ENCODE measurements around the gene ERG28. TPM values are rescaled to one million over a fixed set of nuclear protein-coding genes. Genes with fewer than 3 reads are reported as not detected.

Gene ERG28
- total and polyA plus RNA-seq, 2 of the 13 experiments (the other 11 are each of a cell fraction or from before 2014, with no cell fraction given): 27.3 to 32.3 TPM

DNA sequence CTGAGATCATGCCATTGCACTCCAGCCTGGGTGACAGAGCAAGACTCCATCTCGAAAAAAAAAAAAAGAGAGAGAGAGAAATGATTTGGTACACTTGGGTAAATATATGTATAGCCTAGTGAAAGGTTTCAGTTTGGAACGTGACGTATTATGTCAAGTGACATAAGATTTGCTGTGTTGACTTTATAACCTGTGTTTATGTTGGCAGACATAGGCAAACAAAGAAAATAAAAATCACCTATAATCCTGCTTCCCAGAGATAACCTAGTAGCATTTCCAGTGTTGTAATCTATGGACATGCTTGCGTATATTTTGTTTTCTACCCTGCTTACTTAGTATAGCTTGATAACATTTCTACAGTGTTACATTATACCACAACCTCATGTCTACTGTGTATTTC, 16.7 kb downstream of the ERG28 start (continued):
- TF ChIP-seq, protein P1, sequence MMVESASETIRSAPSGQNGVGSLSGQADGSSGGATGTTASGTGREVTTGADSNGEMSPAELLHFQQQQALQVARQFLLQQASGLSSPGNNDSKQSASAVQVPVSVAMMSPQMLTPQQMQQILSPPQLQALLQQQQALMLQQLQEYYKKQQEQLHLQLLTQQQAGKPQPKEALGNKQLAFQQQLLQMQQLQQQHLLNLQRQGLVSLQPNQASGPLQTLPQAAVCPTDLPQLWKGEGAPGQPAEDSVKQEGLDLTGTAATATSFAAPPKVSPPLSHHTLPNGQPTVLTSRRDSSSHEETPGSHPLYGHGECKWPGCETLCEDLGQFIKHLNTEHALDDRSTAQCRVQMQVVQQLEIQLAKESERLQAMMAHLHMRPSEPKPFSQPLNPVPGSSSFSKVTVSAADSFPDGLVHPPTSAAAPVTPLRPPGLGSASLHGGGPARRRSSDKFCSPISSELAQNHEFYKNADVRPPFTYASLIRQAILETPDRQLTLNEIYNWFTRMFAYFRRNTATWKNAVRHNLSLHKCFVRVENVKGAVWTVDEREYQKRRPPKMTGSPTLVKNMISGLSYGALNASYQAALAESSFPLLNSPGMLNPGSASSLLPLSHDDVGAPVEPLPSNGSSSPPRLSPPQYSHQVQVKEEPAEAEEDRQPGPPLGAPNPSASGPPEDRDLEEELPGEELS (CRISPR knock-in tag; IDR thresholded peaks at IDR 0.05): no peak
- TF ChIP-seq SMARCC2 (IDR thresholded peaks at IDR 0.05) (no peak), PHB2 (IDR thresholded peaks at IDR 0.05; ENCODE audit: partially characterized antibody) (no peak), SOX6 (IDR thresholded peaks at IDR 0.05) (no peak), SOX6 (CRISPR knock-in tag; IDR thresholded peaks at IDR 0.05) (peak; percentile 48; the same call in 1 of the 2 replicates), ZNF567 (CRISPR knock-in tag; IDR thresholded peaks at IDR 0.05; ENCODE audit: borderline replicate concordance) (no peak), ZNF788 (CRISPR knock-in tag; IDR thresholded peaks at IDR 0.05; ENCODE audit: borderline replicate concordance) (no peak), PRMT3 (CRISPR knock-in tag; IDR thresholded peaks at IDR 0.05; ENCODE audit: borderline replicate concordance, low read depth) (no peak), HDAC2 (CRISPR knock-in tag; IDR thresholded peaks at IDR 0.05) (0 out of 2 replicates have a peak, but pooled peaks have one; percentile 16), CAMTA2 (CRISPR knock-in tag; IDR thresholded peaks at IDR 0.05; ENCODE audit: borderline replicate concordance) (no peak), HOXA7 (CRISPR knock-in tag; IDR thresholded peaks at IDR 0.05) (no peak), ZNF256 (CRISPR knock-in tag; conservative IDR thresholded peaks at IDR 0.05) (no peak)
- TF ChIP-seq, protein P2, sequence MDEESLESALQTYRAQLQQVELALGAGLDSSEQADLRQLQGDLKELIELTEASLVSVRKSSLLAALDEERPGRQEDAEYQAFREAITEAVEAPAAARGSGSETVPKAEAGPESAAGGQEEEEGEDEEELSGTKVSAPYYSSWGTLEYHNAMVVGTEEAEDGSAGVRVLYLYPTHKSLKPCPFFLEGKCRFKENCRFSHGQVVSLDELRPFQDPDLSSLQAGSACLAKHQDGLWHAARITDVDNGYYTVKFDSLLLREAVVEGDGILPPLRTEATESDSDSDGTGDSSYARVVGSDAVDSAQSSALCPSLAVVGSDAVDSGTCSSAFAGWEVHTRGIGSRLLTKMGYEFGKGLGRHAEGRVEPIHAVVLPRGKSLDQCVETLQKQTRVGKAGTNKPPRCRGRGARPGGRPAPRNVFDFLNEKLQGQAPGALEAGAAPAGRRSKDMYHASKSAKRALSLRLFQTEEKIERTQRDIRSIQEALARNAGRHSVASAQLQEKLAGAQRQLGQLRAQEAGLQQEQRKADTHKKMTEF (CRISPR knock-in tag; IDR thresholded peaks at IDR 0.05): peak; percentile 30; the same call in 1 of the 2 replicates
- TF ChIP-seq, protein P3, sequence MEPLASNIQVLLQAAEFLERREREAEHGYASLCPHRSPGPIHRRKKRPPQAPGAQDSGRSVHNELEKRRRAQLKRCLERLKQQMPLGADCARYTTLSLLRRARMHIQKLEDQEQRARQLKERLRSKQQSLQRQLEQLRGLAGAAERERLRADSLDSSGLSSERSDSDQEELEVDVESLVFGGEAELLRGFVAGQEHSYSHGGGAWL (CRISPR knock-in tag; IDR thresholded peaks at IDR 0.05): no peak
- TF ChIP-seq, protein P4, sequence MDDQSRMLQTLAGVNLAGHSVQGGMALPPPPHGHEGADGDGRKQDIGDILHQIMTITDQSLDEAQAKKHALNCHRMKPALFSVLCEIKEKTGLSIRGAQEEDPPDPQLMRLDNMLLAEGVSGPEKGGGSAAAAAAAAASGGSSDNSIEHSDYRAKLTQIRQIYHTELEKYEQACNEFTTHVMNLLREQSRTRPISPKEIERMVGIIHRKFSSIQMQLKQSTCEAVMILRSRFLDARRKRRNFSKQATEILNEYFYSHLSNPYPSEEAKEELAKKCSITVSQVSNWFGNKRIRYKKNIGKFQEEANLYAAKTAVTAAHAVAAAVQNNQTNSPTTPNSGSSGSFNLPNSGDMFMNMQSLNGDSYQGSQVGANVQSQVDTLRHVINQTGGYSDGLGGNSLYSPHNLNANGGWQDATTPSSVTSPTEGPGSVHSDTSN (CRISPR knock-in tag; IDR thresholded peaks at IDR 0.05; ENCODE audit: borderline replicate concordance): no peak
- TF ChIP-seq, protein P5, sequence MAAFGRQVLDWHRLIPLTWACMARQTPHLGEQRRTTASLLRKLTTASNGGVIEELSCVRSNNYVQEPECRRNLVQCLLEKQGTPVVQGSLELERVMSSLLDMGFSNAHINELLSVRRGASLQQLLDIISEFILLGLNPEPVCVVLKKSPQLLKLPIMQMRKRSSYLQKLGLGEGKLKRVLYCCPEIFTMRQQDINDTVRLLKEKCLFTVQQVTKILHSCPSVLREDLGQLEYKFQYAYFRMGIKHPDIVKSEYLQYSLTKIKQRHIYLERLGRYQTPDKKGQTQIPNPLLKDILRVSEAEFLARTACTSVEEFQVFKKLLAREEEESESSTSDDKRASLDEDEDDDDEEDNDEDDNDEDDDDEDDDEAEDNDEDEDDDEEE (CRISPR knock-in tag; IDR thresholded peaks at IDR 0.05): no peak
- TF ChIP-seq, protein P6, sequence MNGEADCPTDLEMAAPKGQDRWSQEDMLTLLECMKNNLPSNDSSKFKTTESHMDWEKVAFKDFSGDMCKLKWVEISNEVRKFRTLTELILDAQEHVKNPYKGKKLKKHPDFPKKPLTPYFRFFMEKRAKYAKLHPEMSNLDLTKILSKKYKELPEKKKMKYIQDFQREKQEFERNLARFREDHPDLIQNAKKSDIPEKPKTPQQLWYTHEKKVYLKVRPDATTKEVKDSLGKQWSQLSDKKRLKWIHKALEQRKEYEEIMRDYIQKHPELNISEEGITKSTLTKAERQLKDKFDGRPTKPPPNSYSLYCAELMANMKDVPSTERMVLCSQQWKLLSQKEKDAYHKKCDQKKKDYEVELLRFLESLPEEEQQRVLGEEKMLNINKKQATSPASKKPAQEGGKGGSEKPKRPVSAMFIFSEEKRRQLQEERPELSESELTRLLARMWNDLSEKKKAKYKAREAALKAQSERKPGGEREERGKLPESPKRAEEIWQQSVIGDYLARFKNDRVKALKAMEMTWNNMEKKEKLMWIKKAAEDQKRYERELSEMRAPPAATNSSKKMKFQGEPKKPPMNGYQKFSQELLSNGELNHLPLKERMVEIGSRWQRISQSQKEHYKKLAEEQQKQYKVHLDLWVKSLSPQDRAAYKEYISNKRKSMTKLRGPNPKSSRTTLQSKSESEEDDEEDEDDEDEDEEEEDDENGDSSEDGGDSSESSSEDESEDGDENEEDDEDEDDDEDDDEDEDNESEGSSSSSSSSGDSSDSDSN (CRISPR knock-in tag; IDR thresholded peaks at IDR 0.05): no peak
- TF ChIP-seq, protein P7, sequence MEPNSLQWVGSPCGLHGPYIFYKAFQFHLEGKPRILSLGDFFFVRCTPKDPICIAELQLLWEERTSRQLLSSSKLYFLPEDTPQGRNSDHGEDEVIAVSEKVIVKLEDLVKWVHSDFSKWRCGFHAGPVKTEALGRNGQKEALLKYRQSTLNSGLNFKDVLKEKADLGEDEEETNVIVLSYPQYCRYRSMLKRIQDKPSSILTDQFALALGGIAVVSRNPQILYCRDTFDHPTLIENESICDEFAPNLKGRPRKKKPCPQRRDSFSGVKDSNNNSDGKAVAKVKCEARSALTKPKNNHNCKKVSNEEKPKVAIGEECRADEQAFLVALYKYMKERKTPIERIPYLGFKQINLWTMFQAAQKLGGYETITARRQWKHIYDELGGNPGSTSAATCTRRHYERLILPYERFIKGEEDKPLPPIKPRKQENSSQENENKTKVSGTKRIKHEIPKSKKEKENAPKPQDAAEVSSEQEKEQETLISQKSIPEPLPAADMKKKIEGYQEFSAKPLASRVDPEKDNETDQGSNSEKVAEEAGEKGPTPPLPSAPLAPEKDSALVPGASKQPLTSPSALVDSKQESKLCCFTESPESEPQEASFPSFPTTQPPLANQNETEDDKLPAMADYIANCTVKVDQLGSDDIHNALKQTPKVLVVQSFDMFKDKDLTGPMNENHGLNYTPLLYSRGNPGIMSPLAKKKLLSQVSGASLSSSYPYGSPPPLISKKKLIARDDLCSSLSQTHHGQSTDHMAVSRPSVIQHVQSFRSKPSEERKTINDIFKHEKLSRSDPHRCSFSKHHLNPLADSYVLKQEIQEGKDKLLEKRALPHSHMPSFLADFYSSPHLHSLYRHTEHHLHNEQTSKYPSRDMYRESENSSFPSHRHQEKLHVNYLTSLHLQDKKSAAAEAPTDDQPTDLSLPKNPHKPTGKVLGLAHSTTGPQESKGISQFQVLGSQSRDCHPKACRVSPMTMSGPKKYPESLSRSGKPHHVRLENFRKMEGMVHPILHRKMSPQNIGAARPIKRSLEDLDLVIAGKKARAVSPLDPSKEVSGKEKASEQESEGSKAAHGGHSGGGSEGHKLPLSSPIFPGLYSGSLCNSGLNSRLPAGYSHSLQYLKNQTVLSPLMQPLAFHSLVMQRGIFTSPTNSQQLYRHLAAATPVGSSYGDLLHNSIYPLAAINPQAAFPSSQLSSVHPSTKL (CRISPR knock-in tag; IDR thresholded peaks at IDR 0.05): peak; percentile 77

All from HepG2 (cell line).